A673 (cell line): ENCODE data around the gene LIF. TPM values are rescaled to one million over a fixed set of nuclear protein-coding genes. Genes with fewer than 3 reads are reported as not detected.
A peak's percentile ranks its signal among the peaks of the same experiment; 100 is the strongest.

Experiments used
- BruUV-seq: library from RNA; stranded (reverse); fragments of 400-500 nt; replicated peaks from 2 replicates; lab custom pipeline; 2021; lab: Mats Ljungman, UMichigan
- CTCF ChIA-PET: fragments of 300-600 bp; sonication (Branson Sonifier 250); formaldehyde crosslinking; loops from one replicate; lab custom pipeline; 2022; ENCODE audit warnings: antibody characterized with exemption; lab: Charles Lee
- POLR2A ChIA-PET: fragments of 300-600 bp; sonication (Branson Sonifier 250); formaldehyde crosslinking; loops from one replicate; lab custom pipeline; 2022; ENCODE audit warnings: antibody characterized with exemption; ENCODE audit not compliant: low non-redundant PET; lab: Charles Lee
- DNase-seq: peaks from one replicate; pipeline ENCODE4 v3.0.0-alpha.2; 2015; ENCODE audit warnings: low spot score
- H3K27ac ChIP-seq: fragments of 200-600 bp; sonication (generic); 2 replicates; pipeline ENCODE4 v1.5.1; 2016; ENCODE audit warnings: mixed run types, low read depth, mild to moderate bottlenecking, mixed read lengths, antibody characterized with exemption, low read length; ENCODE audit not compliant: poor library complexity, severe bottlenecking
- H3K27me3 ChIP-seq: fragments of 200-600 bp; sonication (generic); replicated peaks from 2 replicates; pipeline ENCODE4 v1.6.1; 2017; ENCODE audit warnings: mixed run types, low read depth, mild to moderate bottlenecking, mixed read lengths, antibody characterized with exemption, low read length; ENCODE audit not compliant: insufficient read depth, poor library complexity
- H3K36me3 ChIP-seq: fragments of 200-600 bp; sonication (generic); 2 replicates; pipeline ENCODE4 v1.6.1; 2016; ENCODE audit warnings: mixed run types, mild to moderate bottlenecking, mixed read lengths, antibody characterized with exemption, low read length; ENCODE audit not compliant: insufficient read depth, poor library complexity, severe bottlenecking
- H3K4me1 ChIP-seq: fragments of 200-600 bp; sonication (generic); 2 replicates; pipeline ENCODE4 v1.6.1; 2017; ENCODE audit warnings: mixed run types, mild to moderate bottlenecking, mixed read lengths, antibody characterized with exemption, low read length; ENCODE audit not compliant: insufficient read depth, poor library complexity, severe bottlenecking
- H3K4me3 ChIP-seq: fragments of 200-600 bp; sonication (generic); 2 replicates; pipeline ENCODE4 v1.5.1; 2016; ENCODE audit warnings: low read depth, mixed run types, mild to moderate bottlenecking, mixed read lengths, low read length; ENCODE audit not compliant: poor library complexity, severe bottlenecking
- H3K9me3 ChIP-seq: fragments of 200-600 bp; sonication (generic); 2 replicates; pipeline ENCODE4 v1.6.1; 2016; ENCODE audit warnings: mixed run types, low read depth, mild to moderate bottlenecking, mixed read lengths, antibody characterized with exemption, low read length; ENCODE audit not compliant: poor library complexity, severe bottlenecking
- EZH2 ChIP-seq: fragments of 200-600 bp; sonication (generic); IDR thresholded peaks from 2 replicates; pipeline ENCODE4 v1.6.1; 2017; ENCODE audit warnings: borderline replicate concordance, low read depth, mild to moderate bottlenecking, mixed read lengths, antibody characterized with exemption, low read length; ENCODE audit not compliant: poor library complexity, severe bottlenecking
- intact Hi-C: fragments of 100-400 bp; cut with micrococcal nuclease; formaldehyde crosslinking; loops from one replicate; pipeline ENCODE4 v1.10.0; 2022; ENCODE audit not compliant: unreplicated experiment
- total RNA-seq: library from RNA; stranded (reverse); gene quantifications from 2 replicates; pipeline ENCODE4 v1.2.3, GENCODE V29; 2021
- TF ChIP-seq, protein P1 (sequence below): fragments of 300-800, 200-600 bp; sonication (generic); conservative IDR thresholded peaks from 2 replicates; pipeline ENCODE4 v1.5.1; 2017; ENCODE audit warnings: low read depth, mild to moderate bottlenecking, antibody characterized with exemption, low read length, moderate library complexity, mixed read lengths

LIF gene
- total RNA-seq, 1 experiment from 2014 or later, result 0.24 TPM

DNA sequence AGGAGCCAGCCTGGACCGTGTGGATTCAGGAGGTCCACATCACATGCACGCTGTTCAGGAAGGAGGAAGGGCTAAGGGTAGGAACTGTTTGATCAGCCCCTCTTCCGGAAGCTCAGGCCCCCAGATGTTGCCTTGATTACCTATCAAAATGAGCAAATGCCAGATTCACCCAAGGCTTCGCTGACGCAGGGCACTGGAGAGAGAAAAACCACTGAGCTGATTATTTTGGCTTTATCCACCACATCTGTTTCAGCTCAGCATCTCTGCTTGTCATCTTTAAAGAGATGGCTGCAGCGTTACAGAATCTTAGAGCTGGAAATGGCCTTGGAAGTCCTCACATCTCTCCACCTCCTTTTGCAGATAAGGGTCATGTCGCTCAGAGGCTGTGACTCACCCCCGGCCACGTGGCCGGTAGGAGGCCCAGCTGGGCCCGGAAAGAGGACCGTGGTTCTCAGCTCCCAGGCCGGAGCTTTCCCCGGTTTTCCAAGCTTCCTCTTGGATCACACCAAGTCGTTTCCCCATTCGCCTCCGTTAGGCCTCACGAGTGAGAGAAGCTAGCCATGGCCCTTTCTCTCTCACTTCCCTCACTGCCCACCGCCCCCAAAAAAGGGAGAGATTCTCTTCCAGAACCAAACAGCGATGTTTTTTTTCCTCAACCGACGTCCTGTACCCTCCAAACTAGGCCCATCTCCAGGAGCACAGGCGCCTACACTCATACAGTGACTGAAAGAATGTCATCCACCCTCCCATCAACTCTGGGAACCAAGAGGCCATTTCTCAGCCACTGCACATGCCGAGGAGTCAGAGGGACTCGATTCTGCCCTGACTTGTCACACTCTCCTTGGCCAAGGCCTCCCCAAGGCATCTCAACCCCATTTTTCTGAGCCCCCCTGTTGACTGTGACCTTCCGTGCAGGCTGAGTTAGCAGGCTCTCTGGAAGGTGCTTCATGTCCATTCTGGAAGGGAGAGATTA, 37.6 kb downstream of the LIF start:
- Histone ChIP-seq H3K27me3 (no peaks in the 10 kb centered on the region), H3K4me3 (no peak overlapping the region), H3K4me1 (peaks cover 7% of the 10 kb centered on the region), H3K36me3 (no peaks in the 10 kb centered on the region), H3K27ac (no peak overlapping the region), H3K9me3 (no peaks in the 10 kb centered on the region)
- DNase-seq, result no peak
- intact Hi-C loops, result no loop called here
- no TSS peak for BruUV-seq
- POLR2A ChIA-PET, result no interaction called here
- CTCF ChIA-PET, result no interaction called here
- TF ChIP-seq EZH2, result no peak
- TF ChIP-seq, protein P1, sequence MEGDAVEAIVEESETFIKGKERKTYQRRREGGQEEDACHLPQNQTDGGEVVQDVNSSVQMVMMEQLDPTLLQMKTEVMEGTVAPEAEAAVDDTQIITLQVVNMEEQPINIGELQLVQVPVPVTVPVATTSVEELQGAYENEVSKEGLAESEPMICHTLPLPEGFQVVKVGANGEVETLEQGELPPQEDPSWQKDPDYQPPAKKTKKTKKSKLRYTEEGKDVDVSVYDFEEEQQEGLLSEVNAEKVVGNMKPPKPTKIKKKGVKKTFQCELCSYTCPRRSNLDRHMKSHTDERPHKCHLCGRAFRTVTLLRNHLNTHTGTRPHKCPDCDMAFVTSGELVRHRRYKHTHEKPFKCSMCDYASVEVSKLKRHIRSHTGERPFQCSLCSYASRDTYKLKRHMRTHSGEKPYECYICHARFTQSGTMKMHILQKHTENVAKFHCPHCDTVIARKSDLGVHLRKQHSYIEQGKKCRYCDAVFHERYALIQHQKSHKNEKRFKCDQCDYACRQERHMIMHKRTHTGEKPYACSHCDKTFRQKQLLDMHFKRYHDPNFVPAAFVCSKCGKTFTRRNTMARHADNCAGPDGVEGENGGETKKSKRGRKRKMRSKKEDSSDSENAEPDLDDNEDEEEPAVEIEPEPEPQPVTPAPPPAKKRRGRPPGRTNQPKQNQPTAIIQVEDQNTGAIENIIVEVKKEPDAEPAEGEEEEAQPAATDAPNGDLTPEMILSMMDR, result no peak

DNA sequence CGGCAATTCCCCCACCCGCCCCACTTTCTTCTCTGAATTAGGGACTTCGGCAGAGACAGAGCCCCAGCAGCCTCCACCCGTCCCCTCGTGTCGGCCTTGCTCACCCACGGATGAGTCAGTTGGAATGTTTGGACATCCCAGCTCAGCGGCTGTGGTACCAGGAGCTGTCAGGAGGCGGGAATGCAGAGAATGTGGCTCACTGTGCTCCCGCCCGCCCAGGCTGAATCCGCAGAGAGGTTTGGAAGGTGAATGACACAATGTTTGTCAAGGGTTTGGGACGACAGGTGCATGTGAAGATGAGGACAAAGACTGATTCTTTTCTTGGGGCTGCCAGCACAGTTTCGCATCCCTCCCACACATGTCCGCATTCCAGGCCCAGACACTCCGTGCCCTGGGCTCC, 39.6 kb downstream of the LIF start:
- peak; percentile 32 for DNase-seq
- intact Hi-C loops, result no loop called here
- no peak overlapping the region for H3K27ac ChIP-seq

GRCh38 chr22:30205281-30206115, 41.1 kb downstream of the LIF start:
- peaks cover 7% of the 10 kb centered on the region for H3K4me1 ChIP-seq
- no peak overlapping the region for H3K4me3 ChIP-seq
- ChIA-PET CTCF (no interaction called here), POLR2A (no interaction called here)
- no peak for DNase-seq
- BruUV-seq, result no TSS peak
- TF ChIP-seq EZH2, result no peak
- TF ChIP-seq, protein P1, result no peak
- no peaks in the 10 kb centered on the region for H3K9me3 ChIP-seq
- no peaks in the 10 kb centered on the region for H3K27me3 ChIP-seq
- no peak overlapping the region for H3K27ac ChIP-seq
- H3K36me3 ChIP-seq, result no peaks in the 10 kb centered on the region
- intact Hi-C loops, result no loop called here

More for the DNA sequence above, 39.6 kb downstream of the LIF start:
- Histone ChIP-seq H3K36me3 (no peaks in the 10 kb centered on the region), H3K4me1 (peaks cover 7% of the 10 kb centered on the region), H3K27me3 (no peaks in the 10 kb centered on the region), H3K9me3 (no peaks in the 10 kb centered on the region), H3K4me3 (no peak overlapping the region)
- TF ChIP-seq EZH2, result no peak
- TF ChIP-seq, protein P1, result no peak
- CTCF ChIA-PET, result no interaction called here
- BruUV-seq, result no TSS peak
- POLR2A ChIA-PET, result no interaction called here
